Measurements from ENCODE around the gene IL31. TPM values are rescaled to one million over a fixed set of nuclear protein-coding genes. Genes with fewer than 3 reads are reported as not detected.

Gene IL31
- total and polyA plus RNA-seq, 2 donors (not counting 3 experiments of a cell fraction or from before 2014, with no cell fraction given) = not detected

GRCh38 chr12:122155705-122156104, 18.3 kb downstream of the IL31 start:
- Histone ChIP-seq H3K4me1 (ENCODE audit: control insufficient read depth, extremely low read depth, insufficient read depth, low read length) (no peaks in the 10 kb centered on the region), H3K9me1 (replicated peaks; ENCODE audit: control insufficient read depth, extremely low read depth, insufficient read depth, low read length) (no peaks in the 10 kb centered on the region), H3K4me3 (replicated peaks in 1 of 3; ENCODE audit: insufficient read depth in 1 of 3, low read depth in 1 of 3, low read length in 3 of 3) (no peak overlapping the region), H3K27ac (ENCODE audit: insufficient read depth, low read depth, low read length) (no peak overlapping the region), H3K9me3 (replicated peaks; ENCODE audit: control insufficient read depth, insufficient read depth, low read length) (no peaks in the 10 kb centered on the region), H3K9ac (replicated peaks; ENCODE audit: extremely low read depth, insufficient read depth, low read length) (no peak overlapping the region), H3K27me3 (ENCODE audit: control insufficient read depth in 2 of 2, insufficient read depth in 2 of 2, low read length in 2 of 2) (no peaks in the 10 kb centered on the region), H3K79me2 (ENCODE audit: control insufficient read depth, insufficient read depth, low read length) (no peaks in the 10 kb centered on the region), H3K4me2 (ENCODE audit: insufficient read depth, low read length) (no peak overlapping the region), H3K36me3 (ENCODE audit: control insufficient read depth in 2 of 2, extremely low read depth in 1 of 2, insufficient read depth in 2 of 2, low read length in 2 of 2) (no peaks in the 10 kb centered on the region), H4K20me1 (replicated peaks; ENCODE audit: control insufficient read depth, extremely low read depth, insufficient read depth, low read length) (no peaks in the 10 kb centered on the region), H2AFZ (ENCODE audit: low read depth, low read length) (no peak overlapping the region)
- no peak for FAIRE-seq
- CTCF ChIA-PET = interaction anchor here (1.3 kb wide), 1 partner anchor 35 kb away, joined by 4 read pairs; no protein-coding TSS in a partner anchor
- POLR2A ChIA-PET = no interaction called here
- BruUV-seq (replicated peaks) = no TSS peak
- DNase-seq (ENCODE audit: low read depth, low spot score) = no peak
- no peak for TF ChIP-seq CTCF (IDR thresholded peaks at IDR 0.05; ENCODE audit: extremely low read depth in 1 of 2, insufficient read depth in 1 of 2, low read depth in 1 of 2, low read length in 2 of 2)
- TF ChIP-seq EZH2 (IDR thresholded peaks at IDR 0.05; ENCODE audit: borderline replicate concordance, low read depth, low read length, severe bottlenecking) = no peak
- TF ChIP-seq FOS (IDR thresholded peaks at IDR 0.05; ENCODE audit: borderline replicate concordance, insufficient read depth, low read length) = no peak
- no peak for TF ChIP-seq POLR2AphosphoS5 (IDR thresholded peaks at IDR 0.05; ENCODE audit: insufficient read depth, low read depth, low read length)
- no peak for TF ChIP-seq MAX (IDR thresholded peaks at IDR 0.05; ENCODE audit: insufficient read depth, insufficient read length)
- TF ChIP-seq GATA2 (IDR thresholded peaks at IDR 0.05; ENCODE audit: insufficient read depth, insufficient read length, low read depth, low read length) = no peak
- no peak for TF ChIP-seq MYC (IDR thresholded peaks at IDR 0.05; ENCODE audit: low read depth, low read length)
- no peak for TF ChIP-seq POLR2A (IDR thresholded peaks at IDR 0.05; ENCODE audit: low read depth, low read length)
- TF ChIP-seq JUN (IDR thresholded peaks at IDR 0.05; ENCODE audit: borderline replicate concordance, insufficient read depth, insufficient read length, low read depth) = no peak
- intact Hi-C loops (cut with micrococcal nuclease) (no loop called here), dilution Hi-C loops (cut with MboI; ENCODE audit: extremely low pct_ligation_motif_present, low sequenced_read_pairs) (no loop called here)

All from endothelial cell of umbilical vein (primary cell).